ENCODE results near the gene LPCAT3.
"Not testable (repeated sequence)": the region's sequence is repeated elsewhere in the genome, so short reads cannot be mapped to it uniquely, and the experiment has no call there.

LPCAT3 gene

DNA sequence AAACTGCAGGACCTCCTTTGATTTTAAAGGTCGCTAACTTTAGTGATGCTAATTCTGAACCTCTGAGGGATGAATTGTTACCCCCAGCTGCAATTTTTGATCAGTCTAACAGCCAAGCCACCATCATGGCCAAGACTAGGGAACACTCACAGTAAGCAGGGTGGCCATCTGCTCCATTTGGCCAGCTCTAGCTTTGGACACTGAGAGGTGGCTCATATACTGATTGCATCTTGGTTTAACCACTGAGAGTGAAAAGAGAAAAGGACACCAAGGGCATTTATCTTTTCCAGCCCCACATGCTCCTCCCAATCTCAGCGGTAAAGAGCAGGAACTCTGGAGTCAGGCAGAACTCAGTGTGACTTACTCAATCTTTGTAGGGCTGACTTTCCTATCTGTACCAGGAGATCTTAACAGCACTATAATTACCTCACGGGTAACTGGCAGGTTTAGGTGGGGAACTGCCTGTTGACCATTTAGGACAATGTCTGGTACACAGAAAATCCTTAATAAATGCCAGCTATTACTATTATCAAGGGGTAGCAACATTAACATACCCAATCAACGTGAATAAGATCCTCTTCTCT lies 6.2 kb downstream of the LPCAT3 start:
- H3K4me1 ChIP-seq (ENCODE audit: control insufficient read depth, low read length) = peaks cover 14% of the 10 kb centered on the region
- H4K20me1 ChIP-seq (ENCODE audit: control insufficient read depth, insufficient read depth, low read depth, low read length) = no peaks in the 10 kb centered on the region
- peaks cover 51% of the 10 kb centered on the region for H3K36me3 ChIP-seq (ENCODE audit: control insufficient read depth, low read length)
- no peaks in the 10 kb centered on the region for H3K27me3 ChIP-seq (ENCODE audit: control insufficient read depth, low read length)
- TF ChIP-seq, protein P1, sequence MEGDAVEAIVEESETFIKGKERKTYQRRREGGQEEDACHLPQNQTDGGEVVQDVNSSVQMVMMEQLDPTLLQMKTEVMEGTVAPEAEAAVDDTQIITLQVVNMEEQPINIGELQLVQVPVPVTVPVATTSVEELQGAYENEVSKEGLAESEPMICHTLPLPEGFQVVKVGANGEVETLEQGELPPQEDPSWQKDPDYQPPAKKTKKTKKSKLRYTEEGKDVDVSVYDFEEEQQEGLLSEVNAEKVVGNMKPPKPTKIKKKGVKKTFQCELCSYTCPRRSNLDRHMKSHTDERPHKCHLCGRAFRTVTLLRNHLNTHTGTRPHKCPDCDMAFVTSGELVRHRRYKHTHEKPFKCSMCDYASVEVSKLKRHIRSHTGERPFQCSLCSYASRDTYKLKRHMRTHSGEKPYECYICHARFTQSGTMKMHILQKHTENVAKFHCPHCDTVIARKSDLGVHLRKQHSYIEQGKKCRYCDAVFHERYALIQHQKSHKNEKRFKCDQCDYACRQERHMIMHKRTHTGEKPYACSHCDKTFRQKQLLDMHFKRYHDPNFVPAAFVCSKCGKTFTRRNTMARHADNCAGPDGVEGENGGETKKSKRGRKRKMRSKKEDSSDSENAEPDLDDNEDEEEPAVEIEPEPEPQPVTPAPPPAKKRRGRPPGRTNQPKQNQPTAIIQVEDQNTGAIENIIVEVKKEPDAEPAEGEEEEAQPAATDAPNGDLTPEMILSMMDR (IDR thresholded peaks at IDR 0.05; ENCODE audit: low read depth, low read length, poor library complexity, severe bottlenecking) = no peak
- TF ChIP-seq EZH2phosphoT487 (IDR thresholded peaks at IDR 0.05; ENCODE audit: borderline replicate concordance, low read length) = no peak
- no peaks in the 10 kb centered on the region for H3K9me3 ChIP-seq (ENCODE audit: control insufficient read depth, insufficient read depth, low read length)
- no peak overlapping the region for H3K27ac ChIP-seq (ENCODE audit: low read depth, low read length)
- H3K79me2 ChIP-seq (ENCODE audit: control insufficient read depth, low read length) = peaks cover 11% of the 10 kb centered on the region
- no peaks in the 10 kb centered on the region for H3K9me2 ChIP-seq (replicated peaks; ENCODE audit: control insufficient read depth, low read length)
- H3K4me2 ChIP-seq (ENCODE audit: low read length) = no peak overlapping the region
- H3F3A ChIP-seq (ENCODE audit: control insufficient read depth, insufficient read depth) = peaks cover 11% of the 10 kb centered on the region
- no peak overlapping the region for H3K4me3 ChIP-seq (ENCODE audit: low read length)

DNA sequence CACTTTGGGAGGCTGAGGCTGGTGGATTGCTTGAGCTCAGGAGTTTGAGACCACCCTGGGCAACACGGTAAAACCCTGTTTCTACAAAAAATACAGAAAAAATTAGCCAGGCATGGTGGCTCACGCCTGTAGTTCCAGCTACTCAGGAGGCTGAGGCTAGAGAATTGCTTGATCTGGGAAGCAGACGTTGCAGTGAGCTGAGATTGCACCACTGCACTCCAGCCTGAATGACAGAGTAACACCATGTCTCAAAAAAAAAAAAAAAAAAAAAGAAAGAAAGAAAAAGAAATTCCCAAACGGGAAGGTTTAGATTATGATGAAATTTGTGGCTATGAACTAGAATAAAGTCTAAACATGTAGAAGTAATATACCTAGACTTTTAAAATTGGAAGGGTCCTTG lies 6.9 kb downstream of the LPCAT3 start:
- H3K9me2 ChIP-seq (replicated peaks; ENCODE audit: control insufficient read depth, low read length); H3K27ac ChIP-seq (ENCODE audit: low read depth, low read length); H3K4me2 ChIP-seq (ENCODE audit: low read length); H3K27me3 ChIP-seq (ENCODE audit: control insufficient read depth, low read length); H4K20me1 ChIP-seq (ENCODE audit: control insufficient read depth, insufficient read depth, low read depth, low read length); H3K4me3 ChIP-seq (ENCODE audit: low read length); H3K9me3 ChIP-seq (ENCODE audit: control insufficient read depth, insufficient read depth, low read length); H3K79me2 ChIP-seq (ENCODE audit: control insufficient read depth, low read length); H3K4me1 ChIP-seq (ENCODE audit: control insufficient read depth, low read length): not testable (repeated sequence)
- peaks cover 46% of the 10 kb centered on the region for H3K36me3 ChIP-seq (ENCODE audit: control insufficient read depth, low read length)
- H3F3A ChIP-seq (ENCODE audit: control insufficient read depth, insufficient read depth) = peaks cover 11% of the 10 kb centered on the region

DNA sequence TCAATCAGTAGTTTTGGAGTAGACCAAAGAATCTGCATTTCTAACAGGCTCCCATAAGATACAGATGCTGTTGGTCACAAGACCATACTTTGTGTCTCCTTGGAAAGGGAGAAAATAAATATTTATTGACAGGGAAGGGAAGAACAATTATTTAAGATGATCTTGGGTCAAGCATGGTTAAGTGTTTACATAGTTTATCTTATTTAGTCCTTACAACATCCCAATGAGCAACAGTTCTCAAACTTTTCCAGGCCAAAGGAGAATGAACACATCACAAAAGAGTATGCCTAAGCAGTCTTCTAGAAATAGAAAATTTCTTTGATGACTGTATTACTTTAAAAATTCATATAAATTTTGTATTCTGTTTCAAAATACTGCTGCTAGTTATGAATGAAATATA lies 8.8 kb downstream of the LPCAT3 start:
- TF ChIP-seq, protein P1 (IDR thresholded peaks at IDR 0.05; ENCODE audit: low read depth, low read length, poor library complexity, severe bottlenecking) = no peak
- TF ChIP-seq EZH2phosphoT487 (IDR thresholded peaks at IDR 0.05; ENCODE audit: borderline replicate concordance, low read length) = no peak
- H3K4me1 ChIP-seq (ENCODE audit: control insufficient read depth, low read length) = peaks cover 7% of the 10 kb centered on the region
- H3K36me3 ChIP-seq (ENCODE audit: control insufficient read depth, low read length) = peaks cover 48% of the 10 kb centered on the region
- H3K9me3 ChIP-seq (ENCODE audit: control insufficient read depth, insufficient read depth, low read length) = no peaks in the 10 kb centered on the region
- no peak overlapping the region for H3K4me3 ChIP-seq (ENCODE audit: low read length)
- H3K9me2 ChIP-seq (replicated peaks; ENCODE audit: control insufficient read depth, low read length) = no peaks in the 10 kb centered on the region
- H3K27ac ChIP-seq (ENCODE audit: low read depth, low read length) = no peak overlapping the region
- no peaks in the 10 kb centered on the region for H4K20me1 ChIP-seq (ENCODE audit: control insufficient read depth, insufficient read depth, low read depth, low read length)
- H3F3A ChIP-seq (ENCODE audit: control insufficient read depth, insufficient read depth) = 0 out of 2 replicates have a peak, but pooled peaks cover 3% of the 10 kb centered on the region
- no peak overlapping the region for H3K4me2 ChIP-seq (ENCODE audit: low read length)
- no peaks in the 10 kb centered on the region; the same call in none of the 2 replicates for H3K79me2 ChIP-seq (ENCODE audit: control insufficient read depth, low read length)
- H3K27me3 ChIP-seq (ENCODE audit: control insufficient read depth, low read length) = no peaks in the 10 kb centered on the region

DNA sequence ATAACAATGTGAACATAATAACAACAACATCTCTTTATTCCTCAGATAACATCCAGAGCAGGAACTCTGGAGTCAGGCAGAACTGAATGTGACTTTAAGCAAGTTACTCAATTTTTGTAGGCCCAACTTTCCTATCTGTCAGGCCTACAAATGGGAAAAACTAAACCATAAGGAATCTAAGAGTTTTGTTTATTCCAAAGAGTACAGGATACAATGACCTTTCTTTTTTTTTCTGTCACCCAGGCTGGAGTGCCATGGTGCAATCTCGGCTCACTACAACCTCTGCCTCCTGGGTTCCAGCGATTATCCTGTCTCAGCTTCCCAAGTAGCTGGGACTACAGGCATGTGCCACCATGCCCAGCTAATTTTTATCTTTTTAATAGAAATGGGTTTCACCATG lies 9.4 kb downstream of the LPCAT3 start:
- Histone ChIP-seq H3K4me2 (ENCODE audit: low read length) (no peak overlapping the region), H3K27me3 (ENCODE audit: control insufficient read depth, low read length) (no peaks in the 10 kb centered on the region), H3K4me1 (ENCODE audit: control insufficient read depth, low read length) (peaks cover 7% of the 10 kb centered on the region), H3K27ac (ENCODE audit: low read depth, low read length) (no peak overlapping the region), H3K79me2 (ENCODE audit: control insufficient read depth, low read length) (no peaks in the 10 kb centered on the region; the same call in none of the 2 replicates), H3K9me2 (replicated peaks; ENCODE audit: control insufficient read depth, low read length) (no peaks in the 10 kb centered on the region), H3K4me3 (ENCODE audit: low read length) (no peak overlapping the region), H3K36me3 (ENCODE audit: control insufficient read depth, low read length) (peaks cover 41% of the 10 kb centered on the region), H3K9me3 (ENCODE audit: control insufficient read depth, insufficient read depth, low read length) (no peaks in the 10 kb centered on the region), H3F3A (ENCODE audit: control insufficient read depth, insufficient read depth) (0 out of 2 replicates have a peak, but pooled peaks cover 3% of the 10 kb centered on the region), H4K20me1 (ENCODE audit: control insufficient read depth, insufficient read depth, low read depth, low read length) (no peaks in the 10 kb centered on the region)
- no peak for TF ChIP-seq EZH2phosphoT487 (IDR thresholded peaks at IDR 0.05; ENCODE audit: borderline replicate concordance, low read length)
- TF ChIP-seq, protein P1 (IDR thresholded peaks at IDR 0.05; ENCODE audit: low read depth, low read length, poor library complexity, severe bottlenecking) = no peak

Measured in DOHH2 (cell line).